ENCODE data around the gene FBXW11.
A peak's percentile ranks its signal among the peaks of the same experiment; 100 is the strongest.

FBXW11 gene

GRCh38 chr5:172015346-172015745 is 8.9 kb upstream of the FBXW11 start:
- no peak for DNase-seq (ENCODE audit: low read depth)

- DNase-seq (ENCODE audit: low read depth) = peak; percentile 48
Observed at GRCh38 chr5:172010278-172010677, 3.8 kb upstream of the FBXW11 start.

- DNase-seq (ENCODE audit: low read depth) = no peak
Observed at GRCh38 chr5:172009536-172010270, 3.3 kb upstream of the FBXW11 start.

- no peak for DNase-seq (ENCODE audit: low read depth)
Observed at GRCh38 chr5:172008689-172009141, 2.3 kb upstream of the FBXW11 start.

GRCh38 chr5:172008111-172008455 is 1.6 kb upstream of the FBXW11 start:
- DNase-seq (ENCODE audit: low read depth) = peak; percentile 82

GRCh38 chr5:172007175-172008110 is 1.0 kb upstream of the FBXW11 start:
- DNase-seq (ENCODE audit: low read depth) = peak; percentile 50

- DNase-seq (ENCODE audit: low read depth) = peak; percentile 51
Observed at GRCh38 chr5:172005708-172006320, 624 bp downstream of the FBXW11 start.

GRCh38 chr5:172004824-172005237 is 1.6 kb downstream of the FBXW11 start:
- peak; percentile 50 for DNase-seq (ENCODE audit: low read depth)

GRCh38 chr5:172003746-172004145 is 2.7 kb downstream of the FBXW11 start:
- no peak for DNase-seq (ENCODE audit: low read depth)

GRCh38 chr5:172002840-172003512 is 3.5 kb downstream of the FBXW11 start:
- no peak for DNase-seq (ENCODE audit: low read depth)

GRCh38 chr5:172002310-172002709 is 4.1 kb downstream of the FBXW11 start:
- DNase-seq (ENCODE audit: low read depth) = peak; percentile 53

- no peak for DNase-seq (ENCODE audit: low read depth)
Observed at GRCh38 chr5:171999877-172000276, 6.6 kb downstream of the FBXW11 start.

GRCh38 chr5:171999100-171999499 is 7.3 kb downstream of the FBXW11 start:
- DNase-seq (ENCODE audit: low read depth) = no peak

GRCh38 chr5:171997011-171997410 is 9.4 kb downstream of the FBXW11 start:
- no peak for DNase-seq (ENCODE audit: low read depth)

GRCh38 chr5:171992813-171993212 is 13.6 kb downstream of the FBXW11 start:
- DNase-seq (ENCODE audit: low read depth) = no peak

GRCh38 chr5:171992305-171992704 is 14.1 kb downstream of the FBXW11 start:
- DNase-seq (ENCODE audit: low read depth) = no peak

GRCh38 chr5:171990713-171991015 is 15.8 kb downstream of the FBXW11 start:
- DNase-seq (ENCODE audit: low read depth) = no peak

- DNase-seq (ENCODE audit: low read depth) = no peak
Observed at GRCh38 chr5:171989946-171990712, 16.3 kb downstream of the FBXW11 start.

GRCh38 chr5:171989276-171989675 is 17.2 kb downstream of the FBXW11 start:
- DNase-seq (ENCODE audit: low read depth) = peak; percentile 54

GRCh38 chr5:171986772-171987171 is 19.7 kb downstream of the FBXW11 start:
- DNase-seq (ENCODE audit: low read depth) = no peak

GRCh38 chr5:171984748-171985419 is 21.6 kb downstream of the FBXW11 start:
- DNase-seq (ENCODE audit: low read depth) = peak; percentile 97
